ENCODE results near the gene CAP2.

- no peak for TF ChIP-seq CTCF (IDR thresholded peaks at IDR 0.05)
- TF ChIP-seq POLR2A (IDR thresholded peaks at IDR 0.05) = no peak
Measured at GRCh38 chr6:17466707-17467106, 73.3 kb downstream of the CAP2 start.
